CD4-positive, alpha-beta T cell treated with Interleukin-12 subunit alpha and Interleukin-12 subunit beta, for 1 hour (primary cell): ENCODE measurements around the gene CDC20.
A peak's percentile ranks its signal among the peaks of the same experiment; 100 is the strongest.
"Not testable (repeated sequence)": the region's sequence is repeated elsewhere in the genome, so short reads cannot be mapped to it uniquely, and the experiment has no call there.

Experiments used
- DNase-seq: peaks from one replicate; pipeline ENCODE4 v3.0.0-alpha.2; 2020

CDC20 gene

GRCh38 chr1:43358121-43358745, 548 bp upstream of the CDC20 start:
- DNase-seq, result peak; percentile 39

GRCh38 chr1:43359696-43360095, 915 bp downstream of the CDC20 start:
- no peak for DNase-seq

- DNase-seq, result no peak
These were observed 1.8 kb downstream of the CDC20 start for GRCh38 chr1:43360616-43361015.

- no peak for DNase-seq
These were observed 4.6 kb downstream of the CDC20 start for GRCh38 chr1:43363283-43363934.

GRCh38 chr1:43363935-43364525, 5.2 kb downstream of the CDC20 start:
- DNase-seq, result no peak

GRCh38 chr1:43365678-43366077, 6.9 kb downstream of the CDC20 start:
- no peak for DNase-seq

- no peak for DNase-seq
These were observed 7.4 kb downstream of the CDC20 start for GRCh38 chr1:43366179-43366578.

- DNase-seq, result no peak
These were observed 7.8 kb downstream of the CDC20 start for GRCh38 chr1:43366601-43367025.

- DNase-seq, result peak; percentile 30
These were observed 8.5 kb downstream of the CDC20 start for GRCh38 chr1:43367026-43367903.

- peak; percentile 88 for DNase-seq
These were observed 9.3 kb downstream of the CDC20 start, which contains the start of gene ELOVL1 for GRCh38 chr1:43367904-43368645. ELOVL1 (minus strand) TSS chr1:43368011; CDS start chr1:43365609, 2,402 bp downstream.

GRCh38 chr1:43368646-43369020, 9.9 kb downstream of the CDC20 start:
- no peak for DNase-seq

GRCh38 chr1:43369779-43370178, 11.0 kb downstream of the CDC20 start:
- DNase-seq, result not testable (repeated sequence)

- DNase-seq, result no peak
These were observed 11.8 kb downstream of the CDC20 start for GRCh38 chr1:43370564-43370963.

GRCh38 chr1:43372172-43372571, 13.4 kb downstream of the CDC20 start:
- DNase-seq, result no peak

GRCh38 chr1:43373066-43373940, 14.5 kb downstream of the CDC20 start:
- no peak for DNase-seq

GRCh38 chr1:43376723-43377235, 18.0 kb downstream of the CDC20 start:
- DNase-seq, result no peak

- no peak for DNase-seq
These were observed 19.1 kb downstream of the CDC20 start for GRCh38 chr1:43377831-43378230.

GRCh38 chr1:43379476-43379875, 20.7 kb downstream of the CDC20 start:
- DNase-seq, result no peak

- no peak for DNase-seq
These were observed 22.8 kb downstream of the CDC20 start for GRCh38 chr1:43381612-43382011.

GRCh38 chr1:43382027-43382779, 23.4 kb downstream of the CDC20 start:
- no peak for DNase-seq

- no peak for DNase-seq
These were observed 24.7 kb downstream of the CDC20 start for GRCh38 chr1:43383449-43383848.
